ENCODE measurements around the gene ASPSCR1. TPM values are rescaled to one million over a fixed set of nuclear protein-coding genes. Genes with fewer than 3 reads are reported as not detected.
A peak's percentile ranks its signal among the peaks of the same experiment; 100 is the strongest.

Gene ASPSCR1
- total and polyA plus RNA-seq, 2 of the 13 experiments (the other 11 are each of a cell fraction or from before 2014, with no cell fraction given): 274 to 314 TPM

DNA sequence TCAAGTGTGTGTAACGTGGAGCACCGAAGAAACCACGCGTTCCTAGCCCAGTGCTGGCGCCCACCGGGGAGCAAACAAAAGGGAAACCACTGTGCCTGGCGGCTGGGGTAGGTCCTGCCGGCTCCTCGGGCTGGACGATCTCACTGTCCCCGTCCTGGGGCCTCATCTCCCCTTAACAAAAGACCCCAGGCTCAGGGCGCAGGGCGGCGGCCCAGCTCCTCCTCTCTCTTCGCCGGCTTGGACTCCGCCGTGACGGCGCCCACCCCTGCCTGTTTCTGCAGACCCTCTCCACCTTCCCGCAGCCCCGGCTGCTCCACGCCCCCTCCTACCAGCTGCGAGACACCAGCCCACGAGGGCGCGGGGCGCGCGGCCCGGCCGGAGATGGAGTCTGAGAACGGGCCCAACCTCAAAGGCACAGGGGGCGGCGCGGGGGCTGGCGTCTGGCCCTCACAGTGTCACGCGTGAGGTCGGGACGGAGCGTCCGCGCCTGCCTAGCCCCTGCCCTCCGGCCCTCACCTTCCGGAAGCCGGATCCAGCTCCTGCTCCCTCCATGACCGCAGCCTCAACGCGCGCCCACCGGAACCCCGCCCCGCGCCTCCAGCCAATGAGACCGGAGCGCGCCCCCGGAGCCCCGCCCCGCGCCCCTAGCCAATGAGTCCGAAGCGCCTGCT is 45.0 kb downstream of the ASPSCR1 start, which contains the start of gene CENPX (continued):
- TF ChIP-seq, protein P1, sequence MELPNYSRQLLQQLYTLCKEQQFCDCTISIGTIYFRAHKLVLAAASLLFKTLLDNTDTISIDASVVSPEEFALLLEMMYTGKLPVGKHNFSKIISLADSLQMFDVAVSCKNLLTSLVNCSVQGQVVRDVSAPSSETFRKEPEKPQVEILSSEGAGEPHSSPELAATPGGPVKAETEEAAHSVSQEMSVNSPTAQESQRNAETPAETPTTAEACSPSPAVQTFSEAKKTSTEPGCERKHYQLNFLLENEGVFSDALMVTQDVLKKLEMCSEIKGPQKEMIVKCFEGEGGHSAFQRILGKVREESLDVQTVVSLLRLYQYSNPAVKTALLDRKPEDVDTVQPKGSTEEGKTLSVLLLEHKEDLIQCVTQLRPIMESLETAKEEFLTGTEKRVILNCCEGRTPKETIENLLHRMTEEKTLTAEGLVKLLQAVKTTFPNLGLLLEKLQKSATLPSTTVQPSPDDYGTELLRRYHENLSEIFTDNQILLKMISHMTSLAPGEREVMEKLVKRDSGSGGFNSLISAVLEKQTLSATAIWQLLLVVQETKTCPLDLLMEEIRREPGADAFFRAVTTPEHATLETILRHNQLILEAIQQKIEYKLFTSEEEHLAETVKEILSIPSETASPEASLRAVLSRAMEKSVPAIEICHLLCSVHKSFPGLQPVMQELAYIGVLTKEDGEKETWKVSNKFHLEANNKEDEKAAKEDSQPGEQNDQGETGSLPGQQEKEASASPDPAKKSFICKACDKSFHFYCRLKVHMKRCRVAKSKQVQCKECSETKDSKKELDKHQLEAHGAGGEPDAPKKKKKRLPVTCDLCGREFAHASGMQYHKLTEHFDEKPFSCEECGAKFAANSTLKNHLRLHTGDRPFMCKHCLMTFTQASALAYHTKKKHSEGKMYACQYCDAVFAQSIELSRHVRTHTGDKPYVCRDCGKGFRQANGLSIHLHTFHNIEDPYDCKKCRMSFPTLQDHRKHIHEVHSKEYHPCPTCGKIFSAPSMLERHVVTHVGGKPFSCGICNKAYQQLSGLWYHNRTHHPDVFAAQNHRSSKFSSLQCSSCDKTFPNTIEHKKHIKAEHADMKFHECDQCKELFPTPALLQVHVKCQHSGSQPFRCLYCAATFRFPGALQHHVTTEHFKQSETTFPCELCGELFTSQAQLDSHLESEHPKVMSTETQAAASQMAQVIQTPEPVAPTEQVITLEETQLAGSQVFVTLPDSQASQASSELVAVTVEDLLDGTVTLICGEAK (IDR thresholded peaks at IDR 0.05): no peak
- TF ChIP-seq, protein P1 (CRISPR knock-in tag; IDR thresholded peaks at IDR 0.05): peak; percentile 28; the same call in 1 of the 2 replicates
- TF ChIP-seq BCL6 (CRISPR knock-in tag; IDR thresholded peaks at IDR 0.05): peak; percentile 7; the same call in 1 of the 2 replicates
- peak; percentile 61; the same call in 1 of the 2 replicates for TF ChIP-seq CENPT (CRISPR knock-in tag; IDR thresholded peaks at IDR 0.05; ENCODE audit: low read depth)
- TF ChIP-seq ATF7 (IDR thresholded peaks at IDR 0.05): no peak
- TF ChIP-seq ATF7 (CRISPR knock-in tag; IDR thresholded peaks at IDR 0.05): 0 out of 2 replicates have a peak, but pooled peaks have one; percentile 68
- TF ChIP-seq ZNF552 (CRISPR knock-in tag; IDR thresholded peaks at IDR 0.05; ENCODE audit: borderline replicate concordance): 0 out of 2 replicates have a peak, but pooled peaks have one; percentile 75
- 0 out of 2 replicates have a peak, but pooled peaks have one; percentile 39 for TF ChIP-seq ZNF224 (CRISPR knock-in tag; IDR thresholded peaks at IDR 0.05)
- TF ChIP-seq FOXO1 (CRISPR knock-in tag; IDR thresholded peaks at IDR 0.05): 0 out of 2 replicates have a peak, but pooled peaks have one; percentile 12
- TF ChIP-seq ZNF616 (CRISPR knock-in tag; IDR thresholded peaks at IDR 0.05; ENCODE audit: low read depth): peak; percentile 38; the same call in 1 of the 2 replicates
- 0 out of 2 replicates have a peak, but pooled peaks have one; percentile 30 for TF ChIP-seq ARNTL (CRISPR knock-in tag; IDR thresholded peaks at IDR 0.05)
- peak; percentile 64; the same call in 1 of the 2 replicates for TF ChIP-seq HOXA3 (CRISPR knock-in tag; IDR thresholded peaks at IDR 0.05)
- 0 out of 2 replicates have a peak, but pooled peaks have one; percentile 21 for TF ChIP-seq ZNF331 (CRISPR knock-in tag; IDR thresholded peaks at IDR 0.05)
- peak; percentile 38; the same call in 1 of the 2 replicates for TF ChIP-seq ZNF430 (CRISPR knock-in tag; IDR thresholded peaks at IDR 0.05)
- 0 out of 2 replicates have a peak, but pooled peaks have one; percentile 57 for TF ChIP-seq ZFP82 (CRISPR knock-in tag; IDR thresholded peaks at IDR 0.05; ENCODE audit: borderline replicate concordance)
- no peak for TF ChIP-seq ZNF143 (CRISPR knock-in tag; IDR thresholded peaks at IDR 0.05)
- TF ChIP-seq, protein P2, sequence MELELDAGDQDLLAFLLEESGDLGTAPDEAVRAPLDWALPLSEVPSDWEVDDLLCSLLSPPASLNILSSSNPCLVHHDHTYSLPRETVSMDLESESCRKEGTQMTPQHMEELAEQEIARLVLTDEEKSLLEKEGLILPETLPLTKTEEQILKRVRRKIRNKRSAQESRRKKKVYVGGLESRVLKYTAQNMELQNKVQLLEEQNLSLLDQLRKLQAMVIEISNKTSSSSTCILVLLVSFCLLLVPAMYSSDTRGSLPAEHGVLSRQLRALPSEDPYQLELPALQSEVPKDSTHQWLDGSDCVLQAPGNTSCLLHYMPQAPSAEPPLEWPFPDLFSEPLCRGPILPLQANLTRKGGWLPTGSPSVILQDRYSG (CRISPR knock-in tag; IDR thresholded peaks at IDR 0.05): peak; percentile 53; the same call in 1 of the 2 replicates
